GM12801 (cell line): Measurements from ENCODE around the gene UNKL.

Source experiments
- TF ChIP-seq, protein P1 (sequence below): IDR thresholded peaks from one replicate; pipeline ENCODE4 v1.5.1; 2011; ENCODE audit warnings: control low read depth; ENCODE audit not compliant: insufficient read length; ENCODE audit errors: extremely low read depth

UNKL gene

DNA sequence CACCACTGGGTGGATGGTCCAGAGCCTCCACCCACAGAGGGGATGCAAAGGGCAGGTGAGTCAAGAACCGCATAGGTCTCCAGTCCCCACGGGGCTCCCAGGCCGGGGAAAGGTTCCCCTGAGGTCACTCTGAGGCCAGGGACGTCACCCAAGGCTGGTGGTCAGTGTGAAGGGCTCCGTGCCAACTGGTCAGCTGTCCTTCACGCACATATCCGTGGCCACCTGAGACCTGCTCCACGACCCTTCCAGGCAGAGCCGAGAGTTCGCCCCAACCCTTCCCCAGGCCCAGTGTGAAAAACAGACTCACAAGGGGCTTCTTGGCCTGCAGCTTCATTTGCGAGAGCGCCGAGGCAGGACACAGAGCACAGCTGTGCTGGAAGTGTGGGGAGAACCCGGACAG lies 65.6 kb downstream of the UNKL start:
- TF ChIP-seq, protein P1, sequence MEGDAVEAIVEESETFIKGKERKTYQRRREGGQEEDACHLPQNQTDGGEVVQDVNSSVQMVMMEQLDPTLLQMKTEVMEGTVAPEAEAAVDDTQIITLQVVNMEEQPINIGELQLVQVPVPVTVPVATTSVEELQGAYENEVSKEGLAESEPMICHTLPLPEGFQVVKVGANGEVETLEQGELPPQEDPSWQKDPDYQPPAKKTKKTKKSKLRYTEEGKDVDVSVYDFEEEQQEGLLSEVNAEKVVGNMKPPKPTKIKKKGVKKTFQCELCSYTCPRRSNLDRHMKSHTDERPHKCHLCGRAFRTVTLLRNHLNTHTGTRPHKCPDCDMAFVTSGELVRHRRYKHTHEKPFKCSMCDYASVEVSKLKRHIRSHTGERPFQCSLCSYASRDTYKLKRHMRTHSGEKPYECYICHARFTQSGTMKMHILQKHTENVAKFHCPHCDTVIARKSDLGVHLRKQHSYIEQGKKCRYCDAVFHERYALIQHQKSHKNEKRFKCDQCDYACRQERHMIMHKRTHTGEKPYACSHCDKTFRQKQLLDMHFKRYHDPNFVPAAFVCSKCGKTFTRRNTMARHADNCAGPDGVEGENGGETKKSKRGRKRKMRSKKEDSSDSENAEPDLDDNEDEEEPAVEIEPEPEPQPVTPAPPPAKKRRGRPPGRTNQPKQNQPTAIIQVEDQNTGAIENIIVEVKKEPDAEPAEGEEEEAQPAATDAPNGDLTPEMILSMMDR: no peak

DNA sequence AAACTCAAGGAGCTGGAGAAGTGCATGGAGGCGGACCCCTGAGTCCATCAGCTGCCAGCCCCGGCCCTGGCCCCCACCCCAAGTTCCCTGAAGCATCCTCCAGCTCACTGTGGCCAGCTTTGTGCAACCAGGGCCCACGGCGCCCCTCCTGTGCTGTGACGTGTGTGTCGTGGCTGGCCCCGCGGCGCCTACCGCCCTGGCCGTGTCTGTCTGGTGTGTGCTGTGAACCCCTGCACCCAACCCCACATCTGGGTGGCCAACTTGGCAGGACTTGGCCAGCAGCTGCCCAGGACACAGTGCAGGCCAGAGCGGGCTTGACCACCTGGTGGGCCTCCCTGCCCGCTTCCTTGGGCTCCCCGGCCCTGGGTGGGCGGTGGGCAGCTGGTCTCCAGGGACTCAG lies 66.1 kb downstream of the UNKL start:
- TF ChIP-seq, protein P1: no peak

DNA sequence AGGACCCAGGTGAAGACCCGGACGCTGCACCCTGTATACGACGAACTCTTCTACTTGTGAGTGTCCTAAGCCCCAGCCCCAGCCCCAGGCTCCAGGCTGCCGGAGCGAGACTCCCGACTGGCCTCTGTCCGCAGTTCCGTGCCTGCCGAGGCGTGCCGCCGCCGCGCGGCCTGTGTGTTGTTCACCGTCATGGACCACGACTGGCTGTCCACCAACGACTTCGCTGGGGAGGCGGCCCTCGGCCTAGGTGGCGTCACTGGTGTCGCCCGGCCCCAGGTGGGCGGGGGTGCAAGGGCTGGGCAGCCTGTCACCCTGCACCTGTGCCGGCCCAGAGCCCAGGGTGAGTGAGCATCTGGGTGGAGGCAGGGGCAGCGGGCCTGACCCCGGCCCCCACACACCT lies 66.5 kb downstream of the UNKL start:
- TF ChIP-seq, protein P1: no peak

DNA sequence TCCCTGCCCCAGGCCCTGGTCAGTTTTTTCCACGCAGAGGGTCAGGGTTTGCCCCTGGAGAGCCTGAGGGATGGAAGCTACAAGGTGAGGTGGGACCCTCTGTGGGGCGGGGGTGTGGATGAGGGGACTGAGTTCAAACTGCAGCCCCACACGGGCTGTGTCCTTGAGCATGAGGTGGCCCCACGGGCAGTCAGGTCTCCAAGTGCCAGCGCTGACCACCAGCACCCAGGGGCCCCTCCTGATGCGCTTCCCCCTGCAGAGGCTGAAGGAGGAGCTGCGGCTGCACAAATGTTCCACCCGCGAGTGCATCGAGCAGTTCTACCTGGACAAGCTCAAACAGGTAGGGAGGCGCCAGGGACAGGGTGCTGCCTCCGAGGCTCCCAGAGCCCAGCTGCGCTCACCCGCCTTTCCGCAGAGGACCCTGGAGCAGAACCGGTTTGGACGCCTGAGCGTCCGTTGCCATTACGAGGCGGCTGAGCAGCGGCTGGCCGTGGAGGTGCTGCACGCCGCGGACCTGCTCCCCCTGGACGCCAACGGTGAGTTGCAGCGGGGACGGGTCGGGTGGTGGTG lies 67.1 kb downstream of the UNKL start:
- TF ChIP-seq, protein P1: no peak

DNA sequence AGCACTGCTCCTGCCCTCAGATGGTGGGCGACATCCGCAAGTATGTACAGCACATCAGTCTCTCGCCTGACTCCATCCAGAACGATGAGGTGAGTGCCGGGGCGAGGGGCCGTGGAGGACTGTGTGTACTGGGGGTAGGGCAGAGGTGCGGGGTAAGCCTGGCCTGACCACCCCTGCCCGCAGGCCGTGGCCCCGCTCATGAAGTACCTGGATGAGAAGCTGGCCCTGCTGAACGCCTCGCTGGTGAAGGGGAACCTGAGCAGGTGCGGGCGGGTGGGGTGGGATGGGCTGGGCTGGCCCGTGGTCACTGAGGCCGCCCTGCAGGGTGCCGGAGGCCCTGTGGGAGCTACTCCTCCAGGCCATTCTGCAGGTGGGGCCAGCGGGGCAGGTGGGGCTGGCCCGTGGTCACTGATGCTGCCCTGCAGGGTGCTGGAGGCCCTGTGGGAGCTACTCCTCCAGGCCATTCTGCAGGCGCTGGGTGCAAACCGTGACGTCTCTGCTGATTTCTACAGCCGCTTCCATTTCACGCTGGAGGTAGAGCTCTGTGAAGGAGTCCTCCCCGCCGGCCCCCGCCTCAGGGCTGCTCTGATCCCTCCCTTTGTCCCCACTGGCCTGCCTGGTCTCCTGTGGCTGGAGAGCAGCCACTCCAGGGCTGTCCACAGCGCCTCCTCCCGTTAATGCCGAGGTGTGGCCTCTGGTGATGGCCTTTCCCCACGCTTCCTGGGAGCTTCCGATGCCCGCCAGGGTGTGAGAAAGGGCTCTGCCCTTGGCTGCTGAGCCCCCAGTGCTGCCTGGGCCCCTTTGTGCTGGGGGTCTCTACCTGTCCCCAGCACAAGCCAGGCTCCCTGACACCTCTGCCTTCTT lies 67.8 kb downstream of the UNKL start:
- TF ChIP-seq, protein P1: no peak

DNA sequence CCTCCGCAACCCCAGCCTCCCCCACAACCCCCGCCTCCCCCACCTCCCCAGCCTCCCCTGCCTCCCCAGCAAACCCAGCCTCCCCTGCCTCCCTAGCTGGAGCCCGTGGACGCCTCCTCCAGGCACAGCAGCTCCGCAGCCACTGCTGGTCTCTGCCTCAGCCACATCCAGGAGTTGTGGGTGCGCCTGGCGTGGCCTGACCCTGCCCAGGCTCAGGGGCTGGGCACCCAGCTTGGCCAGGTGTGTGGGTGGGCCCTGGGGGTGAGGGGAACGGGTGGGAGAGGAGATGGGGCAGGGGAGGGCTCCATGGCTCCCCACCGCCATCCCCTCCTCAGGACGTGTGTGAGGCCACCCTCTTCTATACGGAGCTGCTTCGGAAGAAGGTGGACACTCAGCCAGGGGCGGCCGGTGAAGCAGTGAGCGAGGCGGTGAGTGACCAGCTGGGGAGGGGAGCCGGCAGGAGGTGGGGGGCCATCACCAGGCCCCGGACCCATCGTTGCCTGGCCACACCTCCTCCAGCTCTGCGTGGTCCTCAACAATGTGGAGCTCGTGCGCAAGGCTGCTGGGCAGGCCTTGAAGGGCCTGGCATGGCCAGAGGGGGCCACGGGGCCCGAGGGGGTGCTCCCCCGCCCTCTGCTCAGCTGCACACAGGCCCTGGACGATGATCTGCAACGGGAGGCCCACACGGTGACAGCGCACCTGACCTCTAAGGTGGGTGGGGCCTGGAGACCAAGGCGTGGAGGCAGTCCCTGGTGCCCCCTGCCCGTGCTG lies 68.7 kb downstream of the UNKL start:
- TF ChIP-seq, protein P1: no peak

DNA sequence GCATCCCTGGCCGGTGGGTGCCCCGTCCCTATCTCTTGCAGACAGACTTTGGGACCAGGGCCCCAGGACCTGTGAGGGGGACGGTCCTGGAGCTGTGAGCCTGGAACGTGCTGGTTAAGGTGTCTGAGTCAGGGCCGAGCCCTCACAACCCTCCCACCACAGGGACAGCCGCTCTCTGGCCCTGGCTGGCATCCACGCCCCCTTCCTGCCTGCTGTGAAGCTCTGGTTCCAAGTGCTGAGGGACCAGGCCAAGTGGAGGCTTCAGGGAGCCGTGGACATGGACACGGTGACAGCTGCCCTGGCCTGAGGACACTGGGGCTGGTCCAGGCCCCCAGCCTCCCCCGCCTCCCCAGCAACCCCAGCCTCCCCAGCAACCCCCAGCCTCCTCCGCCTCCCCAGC lies 69.4 kb downstream of the UNKL start:
- TF ChIP-seq, protein P1: no peak
